ENCODE results near the gene COL8A1. TPM values are rescaled to one million over a fixed set of nuclear protein-coding genes. Genes with fewer than 3 reads are reported as not detected.
A peak's percentile ranks its signal among the peaks of the same experiment; 100 is the strongest.

The COL8A1 gene
- total RNA-seq, 1 donor from 2014 or later: 95.1 TPM

GRCh38 chr3:99810403-99810802 lies 172.0 kb downstream of the COL8A1 start:
- no peak for TF ChIP-seq CTCF (IDR thresholded peaks at IDR 0.05)
- H3K4me3 ChIP-seq: no peak overlapping the region
- no peaks in the 10 kb centered on the region for H3K4me1 ChIP-seq
- DNase-seq: no peak
- intact Hi-C loops (cut with DNase I): no loop called here
- ATAC-seq: no peak
- peaks cover under 1% of the 10 kb centered on the region for H3K9me3 ChIP-seq
- H3K36me3 ChIP-seq: no peaks in the 10 kb centered on the region
- no peak overlapping the region for H3K27ac ChIP-seq
- H3K27me3 ChIP-seq: no peaks in the 10 kb centered on the region

- no peak for TF ChIP-seq CTCF (IDR thresholded peaks at IDR 0.05)
These were observed 178.6 kb downstream of the COL8A1 start for GRCh38 chr3:99817047-99817436.

GRCh38 chr3:99817437-99818240 lies 179.2 kb downstream of the COL8A1 start, which contains the start of gene CMSS1:
CMSS1 (plus strand) TSS chr3:99817862.
- DNase-seq (peak; percentile 98), ATAC-seq (peak; percentile 98)
- Histone ChIP-seq H3K4me1 (peaks cover 12% of the 10 kb centered on the region), H3K27ac (peak within 1 kb of the TSS; percentile 89), H3K36me3 (no peaks in the 10 kb centered on the region), H3K4me3 (peak within 1 kb of the TSS; percentile 72), H3K27me3 (no peaks in the 10 kb centered on the region), H3K9me3 (no peaks in the 10 kb centered on the region)
- intact Hi-C loops (cut with DNase I): no loop called here
- peak; percentile 37 for TF ChIP-seq CTCF (IDR thresholded peaks at IDR 0.05)

More at GRCh38 chr3:99817047-99817436, 178.6 kb downstream of the COL8A1 start:
- Histone ChIP-seq H3K27me3 (no peaks in the 10 kb centered on the region), H3K4me3 (peak overlapping the region; percentile 72), H3K36me3 (no peaks in the 10 kb centered on the region), H3K27ac (peak overlapping the region; percentile 89), H3K9me3 (no peaks in the 10 kb centered on the region), H3K4me1 (peaks cover 12% of the 10 kb centered on the region)
- intact Hi-C loops (cut with DNase I): no loop called here
- DNase-seq (no peak), ATAC-seq (no peak)

- no peak for TF ChIP-seq CTCF (IDR thresholded peaks at IDR 0.05)
- ATAC-seq (no peak), DNase-seq (no peak)
- Histone ChIP-seq H3K4me1 (peaks cover 12% of the 10 kb centered on the region), H3K36me3 (no peaks in the 10 kb centered on the region), H3K9me3 (no peaks in the 10 kb centered on the region), H3K27ac (no peak overlapping the region), H3K27me3 (no peaks in the 10 kb centered on the region), H3K4me3 (peak overlapping the region; percentile 72)
- intact Hi-C loops (cut with DNase I): no loop called here
These were observed 180.4 kb downstream of the COL8A1 start for GRCh38 chr3:99818818-99819217.

- intact Hi-C loops (cut with DNase I): no loop called here
- H3K27me3 ChIP-seq: no peaks in the 10 kb centered on the region
- no peak overlapping the region for H3K4me3 ChIP-seq
- H3K9me3 ChIP-seq: no peaks in the 10 kb centered on the region
- no peaks in the 10 kb centered on the region for H3K36me3 ChIP-seq
- no peak overlapping the region for H3K27ac ChIP-seq
- no peak for ATAC-seq
- DNase-seq: no peak
- no peaks in the 10 kb centered on the region for H3K4me1 ChIP-seq
- no peak for TF ChIP-seq CTCF (IDR thresholded peaks at IDR 0.05)
These were observed 185.6 kb downstream of the COL8A1 start for GRCh38 chr3:99823723-99824711.
